PFSK-1 (cell line): ENCODE data around the gene FGA.

Experiments used
- POLR2AphosphoS5 ChIP-seq: IDR thresholded peaks from 2 replicates; pipeline ENCODE4 v1.6.1; 2012; ENCODE audit warnings: low read depth, mild to moderate bottlenecking, control low read depth, low read length, moderate library complexity
- REST ChIP-seq, 2 experiments: IDR thresholded peaks; 2 replicates each; pipeline versions ENCODE4 v1.6.1 to v1.8.0; 2011 to 2012; ENCODE audit warnings: low read depth in 2 of 2, low read length in 2 of 2, control low read depth in 1 of 2, inconsistent platforms in 1 of 2, mild to moderate bottlenecking in 1 of 2, moderate library complexity in 1 of 2; ENCODE audit not compliant: insufficient read depth in 1 of 2

- TF ChIP-seq POLR2AphosphoS5: no peak
- no peak for TF ChIP-seq REST (IDR thresholded peaks at IDR 0.05; ENCODE audit: insufficient read depth in 1 of 2, low read depth in 2 of 2, low read length in 2 of 2)
Measured at GRCh38 chr4:154562697-154563254, 27.8 kb downstream of the FGA start, which contains the start of gene FGB.
